ENCODE results near the gene CPB1.

DNA sequence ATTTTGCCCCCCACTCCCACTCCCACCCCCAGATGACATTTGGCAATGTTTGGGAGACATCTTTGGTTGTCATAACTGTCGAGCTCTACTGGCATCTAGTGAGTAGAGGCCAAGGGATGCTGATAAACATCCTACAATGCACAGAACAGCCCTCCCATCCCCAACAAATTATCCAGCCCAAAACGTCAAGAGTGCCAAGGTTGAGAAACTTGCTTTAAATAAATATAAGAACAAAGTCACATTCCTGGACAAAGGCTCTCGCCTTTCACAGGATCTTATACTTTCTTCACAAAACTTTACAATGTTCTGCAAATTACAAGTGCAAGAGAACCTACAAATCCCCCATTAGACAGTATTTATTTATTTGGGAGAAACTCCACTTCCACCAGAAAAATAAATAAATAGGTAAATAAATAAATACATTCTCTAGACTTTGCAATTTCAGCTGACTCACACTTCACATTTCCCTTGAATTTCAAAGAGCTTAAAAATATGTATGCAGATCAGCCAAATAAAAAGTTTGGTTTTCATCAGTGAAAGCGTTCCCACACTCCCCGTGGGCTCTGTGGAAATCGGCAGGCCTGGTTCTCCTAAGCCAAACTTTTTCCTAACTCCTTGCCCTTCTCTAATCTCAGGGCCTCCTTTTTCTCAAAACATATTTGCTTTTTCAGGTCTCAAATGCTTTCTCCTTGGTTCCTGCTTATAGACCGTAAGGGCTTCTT lies 24.8 kb downstream of the CPB1 start:
- TF ChIP-seq, protein P1, sequence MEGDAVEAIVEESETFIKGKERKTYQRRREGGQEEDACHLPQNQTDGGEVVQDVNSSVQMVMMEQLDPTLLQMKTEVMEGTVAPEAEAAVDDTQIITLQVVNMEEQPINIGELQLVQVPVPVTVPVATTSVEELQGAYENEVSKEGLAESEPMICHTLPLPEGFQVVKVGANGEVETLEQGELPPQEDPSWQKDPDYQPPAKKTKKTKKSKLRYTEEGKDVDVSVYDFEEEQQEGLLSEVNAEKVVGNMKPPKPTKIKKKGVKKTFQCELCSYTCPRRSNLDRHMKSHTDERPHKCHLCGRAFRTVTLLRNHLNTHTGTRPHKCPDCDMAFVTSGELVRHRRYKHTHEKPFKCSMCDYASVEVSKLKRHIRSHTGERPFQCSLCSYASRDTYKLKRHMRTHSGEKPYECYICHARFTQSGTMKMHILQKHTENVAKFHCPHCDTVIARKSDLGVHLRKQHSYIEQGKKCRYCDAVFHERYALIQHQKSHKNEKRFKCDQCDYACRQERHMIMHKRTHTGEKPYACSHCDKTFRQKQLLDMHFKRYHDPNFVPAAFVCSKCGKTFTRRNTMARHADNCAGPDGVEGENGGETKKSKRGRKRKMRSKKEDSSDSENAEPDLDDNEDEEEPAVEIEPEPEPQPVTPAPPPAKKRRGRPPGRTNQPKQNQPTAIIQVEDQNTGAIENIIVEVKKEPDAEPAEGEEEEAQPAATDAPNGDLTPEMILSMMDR (IDR thresholded peaks at IDR 0.05): no peak
- TF ChIP-seq POLR2A (IDR thresholded peaks at IDR 0.05): no peak
